NT2/D1 (cell line): ENCODE data around the gene DISP2.

ENCODE experiments used
- SUZ12 ChIP-seq: IDR thresholded peaks from 2 replicates; pipeline ENCODE4 v1.6.1; 2011; ENCODE audit not compliant: insufficient read length, insufficient read depth; ENCODE audit errors: extremely low read depth
- ZNF274 ChIP-seq: IDR thresholded peaks from 2 replicates; pipeline ENCODE4 v1.6.1; 2011; ENCODE audit warnings: mild to moderate bottlenecking, low read depth, low read length

GRCh38 chr15:40355976-40356585 lies 1.9 kb upstream of the DISP2 start:
- no peak for TF ChIP-seq ZNF274
- no peak for TF ChIP-seq SUZ12
